ENCODE results near the gene IGFBP1.

Gene IGFBP1

DNA sequence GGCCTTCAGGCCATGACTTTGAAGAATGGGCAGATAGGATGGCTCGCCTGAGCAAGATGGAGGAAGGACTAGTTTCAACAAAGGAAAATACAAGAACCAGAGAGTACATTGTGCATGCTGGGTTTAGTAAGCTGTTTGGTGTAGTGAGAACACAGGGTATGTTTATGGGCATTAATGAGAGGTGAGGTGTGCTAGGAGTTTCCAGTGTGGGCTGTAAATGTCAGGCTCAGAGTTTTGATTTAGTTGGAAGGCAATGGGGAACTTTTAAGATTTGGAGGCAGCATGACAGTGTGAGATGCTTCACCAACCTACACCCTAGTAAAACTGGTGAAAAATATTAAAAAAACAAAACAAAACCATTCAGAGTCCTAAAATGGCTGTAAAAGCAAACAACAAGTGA lies 13.3 kb downstream of the IGFBP1 start:
- H3K4me3 ChIP-seq (replicated peaks; ENCODE audit: insufficient read depth, low read length), result no peak overlapping the region
- H3K27ac ChIP-seq (replicated peaks), result no peak overlapping the region
- TF ChIP-seq POLR2AphosphoS5 (IDR thresholded peaks at IDR 0.05; ENCODE audit: low read depth) (no peak), GABPA (IDR thresholded peaks at IDR 0.05; ENCODE audit: low read depth) (no peak), SPI1 (IDR thresholded peaks at IDR 0.05; ENCODE audit: borderline replicate concordance, low read depth) (no peak)
- TF ChIP-seq, protein P1, sequence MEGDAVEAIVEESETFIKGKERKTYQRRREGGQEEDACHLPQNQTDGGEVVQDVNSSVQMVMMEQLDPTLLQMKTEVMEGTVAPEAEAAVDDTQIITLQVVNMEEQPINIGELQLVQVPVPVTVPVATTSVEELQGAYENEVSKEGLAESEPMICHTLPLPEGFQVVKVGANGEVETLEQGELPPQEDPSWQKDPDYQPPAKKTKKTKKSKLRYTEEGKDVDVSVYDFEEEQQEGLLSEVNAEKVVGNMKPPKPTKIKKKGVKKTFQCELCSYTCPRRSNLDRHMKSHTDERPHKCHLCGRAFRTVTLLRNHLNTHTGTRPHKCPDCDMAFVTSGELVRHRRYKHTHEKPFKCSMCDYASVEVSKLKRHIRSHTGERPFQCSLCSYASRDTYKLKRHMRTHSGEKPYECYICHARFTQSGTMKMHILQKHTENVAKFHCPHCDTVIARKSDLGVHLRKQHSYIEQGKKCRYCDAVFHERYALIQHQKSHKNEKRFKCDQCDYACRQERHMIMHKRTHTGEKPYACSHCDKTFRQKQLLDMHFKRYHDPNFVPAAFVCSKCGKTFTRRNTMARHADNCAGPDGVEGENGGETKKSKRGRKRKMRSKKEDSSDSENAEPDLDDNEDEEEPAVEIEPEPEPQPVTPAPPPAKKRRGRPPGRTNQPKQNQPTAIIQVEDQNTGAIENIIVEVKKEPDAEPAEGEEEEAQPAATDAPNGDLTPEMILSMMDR (IDR thresholded peaks at IDR 0.05; ENCODE audit: insufficient read depth, low read length), result no peak
- TF ChIP-seq, protein P2, sequence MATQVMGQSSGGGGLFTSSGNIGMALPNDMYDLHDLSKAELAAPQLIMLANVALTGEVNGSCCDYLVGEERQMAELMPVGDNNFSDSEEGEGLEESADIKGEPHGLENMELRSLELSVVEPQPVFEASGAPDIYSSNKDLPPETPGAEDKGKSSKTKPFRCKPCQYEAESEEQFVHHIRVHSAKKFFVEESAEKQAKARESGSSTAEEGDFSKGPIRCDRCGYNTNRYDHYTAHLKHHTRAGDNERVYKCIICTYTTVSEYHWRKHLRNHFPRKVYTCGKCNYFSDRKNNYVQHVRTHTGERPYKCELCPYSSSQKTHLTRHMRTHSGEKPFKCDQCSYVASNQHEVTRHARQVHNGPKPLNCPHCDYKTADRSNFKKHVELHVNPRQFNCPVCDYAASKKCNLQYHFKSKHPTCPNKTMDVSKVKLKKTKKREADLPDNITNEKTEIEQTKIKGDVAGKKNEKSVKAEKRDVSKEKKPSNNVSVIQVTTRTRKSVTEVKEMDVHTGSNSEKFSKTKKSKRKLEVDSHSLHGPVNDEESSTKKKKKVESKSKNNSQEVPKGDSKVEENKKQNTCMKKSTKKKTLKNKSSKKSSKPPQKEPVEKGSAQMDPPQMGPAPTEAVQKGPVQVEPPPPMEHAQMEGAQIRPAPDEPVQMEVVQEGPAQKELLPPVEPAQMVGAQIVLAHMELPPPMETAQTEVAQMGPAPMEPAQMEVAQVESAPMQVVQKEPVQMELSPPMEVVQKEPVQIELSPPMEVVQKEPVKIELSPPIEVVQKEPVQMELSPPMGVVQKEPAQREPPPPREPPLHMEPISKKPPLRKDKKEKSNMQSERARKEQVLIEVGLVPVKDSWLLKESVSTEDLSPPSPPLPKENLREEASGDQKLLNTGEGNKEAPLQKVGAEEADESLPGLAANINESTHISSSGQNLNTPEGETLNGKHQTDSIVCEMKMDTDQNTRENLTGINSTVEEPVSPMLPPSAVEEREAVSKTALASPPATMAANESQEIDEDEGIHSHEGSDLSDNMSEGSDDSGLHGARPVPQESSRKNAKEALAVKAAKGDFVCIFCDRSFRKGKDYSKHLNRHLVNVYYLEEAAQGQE (IDR thresholded peaks at IDR 0.05; ENCODE audit: insufficient replicate concordance, low read depth), result no peak
- no peak for DNase-seq (ENCODE audit: low read depth in 1 of 2, low spot score in 1 of 2)
- peaks cover under 1% of the 10 kb centered on the region for H3K27me3 ChIP-seq (ENCODE audit: insufficient read depth, poor library complexity, severe bottlenecking)

DNA sequence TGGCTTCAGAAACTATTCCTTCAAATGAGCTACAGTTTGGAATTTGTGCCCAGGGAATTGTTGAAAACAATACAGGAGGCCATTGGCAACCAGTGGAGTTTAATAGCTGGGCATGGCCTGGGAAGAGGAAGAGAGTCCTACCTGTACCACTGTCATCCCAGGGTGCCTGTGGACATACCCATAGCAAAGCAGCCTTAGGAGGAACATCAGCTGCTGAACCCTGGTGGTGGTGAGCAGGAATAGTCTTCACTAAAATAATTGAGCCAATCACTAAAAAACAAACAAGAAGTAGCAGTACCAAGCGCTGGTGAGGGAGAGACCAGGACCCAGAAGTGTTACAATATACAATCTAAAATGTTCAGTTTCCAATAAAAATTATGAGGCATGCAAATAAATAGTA lies 14.5 kb downstream of the IGFBP1 start:
- H3K27me3 ChIP-seq (ENCODE audit: insufficient read depth, poor library complexity, severe bottlenecking), result no peaks in the 10 kb centered on the region
- no peak overlapping the region for H3K4me3 ChIP-seq (replicated peaks; ENCODE audit: insufficient read depth, low read length)
- no peak for DNase-seq (ENCODE audit: low read depth in 1 of 2, low spot score in 1 of 2)
- TF ChIP-seq, protein P2 (IDR thresholded peaks at IDR 0.05; ENCODE audit: insufficient replicate concordance, low read depth), result no peak
- TF ChIP-seq GABPA (IDR thresholded peaks at IDR 0.05; ENCODE audit: low read depth) (no peak), POLR2AphosphoS5 (IDR thresholded peaks at IDR 0.05; ENCODE audit: low read depth) (no peak), SPI1 (IDR thresholded peaks at IDR 0.05; ENCODE audit: borderline replicate concordance, low read depth) (no peak)
- TF ChIP-seq, protein P1 (IDR thresholded peaks at IDR 0.05; ENCODE audit: insufficient read depth, low read length), result no peak
- H3K27ac ChIP-seq (replicated peaks), result no peak overlapping the region

DNA sequence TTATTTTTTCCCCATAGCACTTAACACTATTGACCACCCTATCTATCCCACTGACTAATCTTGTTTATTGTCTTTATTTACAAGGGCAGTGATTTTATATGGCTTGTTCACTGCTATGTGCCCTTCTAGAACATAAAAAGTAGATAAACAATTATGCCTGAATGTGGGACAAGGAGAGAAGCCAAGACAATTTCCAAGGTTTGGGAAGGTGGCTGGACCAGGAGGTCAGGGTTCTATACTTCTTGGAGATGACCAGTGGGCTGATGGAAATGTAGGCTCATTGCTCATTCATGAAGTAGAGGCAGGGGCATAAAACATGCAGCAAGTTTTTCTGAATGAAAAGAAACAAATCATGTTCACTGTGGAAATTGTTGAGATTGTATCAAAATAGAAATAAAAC lies 21.3 kb downstream of the IGFBP1 start:
- no peak for DNase-seq (ENCODE audit: low read depth in 1 of 2, low spot score in 1 of 2)
- peaks cover 2% of the 10 kb centered on the region for H3K27me3 ChIP-seq (ENCODE audit: insufficient read depth, poor library complexity, severe bottlenecking)
- H3K4me3 ChIP-seq (replicated peaks; ENCODE audit: insufficient read depth, low read length), result no peak overlapping the region
- TF ChIP-seq, protein P1 (IDR thresholded peaks at IDR 0.05; ENCODE audit: insufficient read depth, low read length), result no peak
- TF ChIP-seq GABPA (IDR thresholded peaks at IDR 0.05; ENCODE audit: low read depth) (no peak), SPI1 (IDR thresholded peaks at IDR 0.05; ENCODE audit: borderline replicate concordance, low read depth) (no peak), POLR2AphosphoS5 (IDR thresholded peaks at IDR 0.05; ENCODE audit: low read depth) (no peak)
- TF ChIP-seq, protein P2 (IDR thresholded peaks at IDR 0.05; ENCODE audit: insufficient replicate concordance, low read depth), result no peak
- no peak overlapping the region for H3K27ac ChIP-seq (replicated peaks)
